ENCODE results near the gene SCNM1.

Gene SCNM1

GRCh38 chr1:151146412-151147131 lies 19.4 kb upstream of the SCNM1 start, which contains the start of gene SEMA6C (continued):
- TF ChIP-seq ZNF704 (tag by site-specific recombination; IDR thresholded peaks at IDR 0.05) (no peak), KLF7 (tag by site-specific recombination; IDR thresholded peaks at IDR 0.05; ENCODE audit: borderline replicate concordance) (0 out of 2 replicates have a peak, but pooled peaks have one; percentile 45), ZNF561 (tag by site-specific recombination; IDR thresholded peaks at IDR 0.05; ENCODE audit: borderline replicate concordance) (0 out of 2 replicates have a peak, but pooled peaks have one; percentile 35), ZBTB26 (tag by site-specific recombination; optimal IDR thresholded peaks at IDR 0.05) (peak; percentile 69), SETDB1 (IDR thresholded peaks at IDR 0.05; ENCODE audit: insufficient read length, low read length) (no peak), ZNF335 (tag by site-specific recombination; conservative IDR thresholded peaks at IDR 0.05) (peak; percentile 77), ZSCAN16 (tag by site-specific recombination; IDR thresholded peaks at IDR 0.05) (peak; percentile 74; the same call in 1 of the 2 replicates), ZNF660 (tag by site-specific recombination; IDR thresholded peaks at IDR 0.05) (no peak), ZBTB20 (tag by site-specific recombination; IDR thresholded peaks at IDR 0.05) (peak; percentile 72), ZEB2 (tag by site-specific recombination; IDR thresholded peaks at IDR 0.05) (peak; percentile 39; the same call in 1 of the 2 replicates), ZNF223 (tag by site-specific recombination; IDR thresholded peaks at IDR 0.05) (no peak), ZNF184 (tag by site-specific recombination; IDR thresholded peaks at IDR 0.05) (no peak), ZNF670 (tag by site-specific recombination; IDR thresholded peaks at IDR 0.05; ENCODE audit: low read depth) (no peak), ZNF639 (tag by site-specific recombination; IDR thresholded peaks at IDR 0.05) (no peak), GLIS2 (tag by site-specific recombination; IDR thresholded peaks at IDR 0.05) (peak; percentile 97), ZNF596 (tag by site-specific recombination; IDR thresholded peaks at IDR 0.05) (no peak), ZNF624 (tag by site-specific recombination; IDR thresholded peaks at IDR 0.05) (no peak), IKZF3 (tag by site-specific recombination; IDR thresholded peaks at IDR 0.05) (peak; percentile 58), ZNF76 (tag by site-specific recombination; IDR thresholded peaks at IDR 0.05; ENCODE audit: borderline replicate concordance, low read depth) (peak; percentile 83; the same call in 1 of the 2 replicates), ZBTB7A (tag by site-specific recombination; IDR thresholded peaks at IDR 0.05; ENCODE audit: low read depth) (no peak)
- TF ChIP-seq, protein P1, sequence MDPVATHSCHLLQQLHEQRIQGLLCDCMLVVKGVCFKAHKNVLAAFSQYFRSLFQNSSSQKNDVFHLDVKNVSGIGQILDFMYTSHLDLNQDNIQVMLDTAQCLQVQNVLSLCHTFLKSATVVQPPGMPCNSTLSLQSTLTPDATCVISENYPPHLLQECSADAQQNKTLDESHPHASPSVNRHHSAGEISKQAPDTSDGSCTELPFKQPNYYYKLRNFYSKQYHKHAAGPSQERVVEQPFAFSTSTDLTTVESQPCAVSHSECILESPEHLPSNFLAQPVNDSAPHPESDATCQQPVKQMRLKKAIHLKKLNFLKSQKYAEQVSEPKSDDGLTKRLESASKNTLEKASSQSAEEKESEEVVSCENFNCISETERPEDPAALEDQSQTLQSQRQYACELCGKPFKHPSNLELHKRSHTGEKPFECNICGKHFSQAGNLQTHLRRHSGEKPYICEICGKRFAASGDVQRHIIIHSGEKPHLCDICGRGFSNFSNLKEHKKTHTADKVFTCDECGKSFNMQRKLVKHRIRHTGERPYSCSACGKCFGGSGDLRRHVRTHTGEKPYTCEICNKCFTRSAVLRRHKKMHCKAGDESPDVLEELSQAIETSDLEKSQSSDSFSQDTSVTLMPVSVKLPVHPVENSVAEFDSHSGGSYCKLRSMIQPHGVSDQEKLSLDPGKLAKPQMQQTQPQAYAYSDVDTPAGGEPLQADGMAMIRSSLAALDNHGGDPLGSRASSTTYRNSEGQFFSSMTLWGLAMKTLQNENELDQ (tag by site-specific recombination; IDR thresholded peaks at IDR 0.05; ENCODE audit: low read depth), result no peak

All from HEK293 (cell line).